ENCODE data around the gene MLEC.

GRCh38 chr12:120680165-120680738 is 6.7 kb upstream of the MLEC start:
- TF ChIP-seq GLIS3 (CRISPR knock-in tag; IDR thresholded peaks at IDR 0.05) (no peak), CSDC2 (CRISPR knock-in tag; IDR thresholded peaks at IDR 0.05) (no peak), RARB (CRISPR knock-in tag; IDR thresholded peaks at IDR 0.05) (no peak), ARNTL (CRISPR knock-in tag; IDR thresholded peaks at IDR 0.05; ENCODE audit: borderline replicate concordance, low read depth) (no peak)

Measured in SK-N-SH treated with all-trans-retinoic acid at 6 μM for 48 hours (cell line).